HepG2 (cell line): ENCODE results near the gene FHIT.

Experiments
- CTCF ChIP-seq: sonication (generic); formaldehyde crosslinking; IDR thresholded peaks from 2 replicates; pipeline ENCODE4 v1.5.0; 2020; ENCODE audit warnings: mild to moderate bottlenecking, missing genetic modification reagents, moderate library complexity
- MYC ChIP-seq: sonication (generic); formaldehyde crosslinking; IDR thresholded peaks from 2 replicates; pipeline ENCODE4 v1.9.0; 2021; ENCODE audit warnings: missing genetic modification reagents, borderline replicate concordance

GRCh38 chr3:60949146-60949545, 302.1 kb downstream of the FHIT start:
- no peak for TF ChIP-seq MYC
- no peak for TF ChIP-seq CTCF
